Testis (tissue), 3 donors: ENCODE measurements around the gene BICD1. TPM values are rescaled to one million over a fixed set of nuclear protein-coding genes. Genes with fewer than 3 reads are reported as not detected.

Source experiments
- DNase-seq: peaks from one replicate; pipeline ENCODE4 v3.0.0-alpha.2; 2019
- H3K27ac ChIP-seq, 2 donors: fragments of 200-600 bp; sonication (generic); one replicate each; pipeline ENCODE4 v1.5.1; 2019
- H3K27me3 ChIP-seq: fragments of 200-600 bp; sonication (generic); one replicate; pipeline ENCODE4 v1.5.1; 2019
- H3K36me3 ChIP-seq: fragments of 200-600 bp; sonication (generic); one replicate; pipeline ENCODE4 v1.5.1; 2017; ENCODE audit warnings: low read depth; ENCODE audit errors: missing control alignments
- H3K4me1 ChIP-seq: fragments of 200-600 bp; sonication (generic); one replicate; pipeline ENCODE4 v1.5.1; 2019
- H3K4me3 ChIP-seq, 2 donors: fragments of 200-600 bp; sonication (generic); one replicate each; pipeline ENCODE4 v1.5.1; 2017 to 2019
- H3K9me3 ChIP-seq: fragments of 200-600 bp; sonication (generic); one replicate; pipeline ENCODE4 v1.5.1; 2017
- POLR2A ChIP-seq: fragments of 450-650 bp; IDR thresholded peaks from one replicate; pipeline ENCODE4 v1.6.1; 2017; ENCODE audit warnings: antibody characterized with exemption, mild to moderate bottlenecking, moderate library complexity
- whole genome bisulfite sequencing, 2 donors: methylation state at CpG; one replicate each; pipeline ENCODE4 v1.1.5; 2018; 5-methylcytosine and 5-hydroxymethylcytosine counted together
- intact Hi-C: fragments of 100-400 bp; cut with DNase I; formaldehyde crosslinking; loops from one replicate; pipeline ENCODE4 v1.15.1; 2023; ENCODE audit warnings: low total_unique reads
- polyA plus RNA-seq: library from polyadenylated mRNA; stranded (reverse); fragments of 350-450 nt; fragmentation: Illumina TruSeq; extraction: RNeasy Lipid Tissue Mini Kit (QIAGEN cat#74804); gene quantifications from one replicate; pipeline ENCODE4 v1.2.3, GENCODE V29; 2014; ENCODE audit warnings: low read depth, low replicate concordance; ENCODE audit not compliant: insufficient read depth
- total RNA-seq, 2 donors: library from RNA; depleted of rRNA; stranded (reverse); fragments of >200 nt; gene quantifications; one replicate each; pipeline ENCODE4 v1.2.3, GENCODE V29; 2016
- TF ChIP-seq, protein P1 (sequence below), 3 experiments: fragments of 450-650 bp in 2 of 3; fragments of 200-600 bp in 1 of 3; sonication (generic) in 1 of 3; IDR thresholded peaks; one replicate each; pipeline ENCODE4 v1.5.1; 2016 to 2019; ENCODE audit warnings: antibody characterized with exemption in 3 of 3, mild to moderate bottlenecking in 2 of 3, moderate library complexity in 1 of 3

BICD1 gene
- total and polyA plus RNA-seq, 3 donors from 2014 or later = 8.4 to 28.7 (median 26.0) TPM

DNA sequence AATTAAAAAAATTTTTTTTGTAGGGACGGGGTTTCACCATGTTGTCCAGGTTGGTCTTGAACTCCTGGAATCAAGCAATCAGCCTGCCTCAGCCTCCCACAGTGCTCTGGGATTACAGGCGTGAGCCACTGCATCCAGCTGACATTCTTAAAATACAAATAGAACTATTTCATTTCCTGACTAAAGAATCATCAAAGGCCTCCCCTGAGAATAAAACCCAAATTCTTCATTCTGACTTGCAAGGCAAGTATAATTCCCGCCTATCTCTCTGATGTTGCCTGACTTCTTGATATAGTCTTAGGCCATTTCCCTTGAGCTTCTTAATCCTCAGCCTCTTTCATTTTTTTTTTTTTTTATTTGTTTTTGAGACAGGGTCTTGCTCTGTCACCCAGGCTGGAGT lies 4.4 kb upstream of the BICD1 start:
- Histone ChIP-seq H3K36me3 (no peaks in the 10 kb centered on the region), H3K27me3 (no peaks in the 10 kb centered on the region), H3K4me1 (peaks cover 2% of the 10 kb centered on the region), H3K27ac (no peak overlapping the region), H3K4me3 (no peak overlapping the region), H3K9me3 (no peaks in the 10 kb centered on the region)
- DNase-seq = no peak
- intact Hi-C loops = no loop called here
- TF ChIP-seq POLR2A = no peak
- TF ChIP-seq, protein P1, sequence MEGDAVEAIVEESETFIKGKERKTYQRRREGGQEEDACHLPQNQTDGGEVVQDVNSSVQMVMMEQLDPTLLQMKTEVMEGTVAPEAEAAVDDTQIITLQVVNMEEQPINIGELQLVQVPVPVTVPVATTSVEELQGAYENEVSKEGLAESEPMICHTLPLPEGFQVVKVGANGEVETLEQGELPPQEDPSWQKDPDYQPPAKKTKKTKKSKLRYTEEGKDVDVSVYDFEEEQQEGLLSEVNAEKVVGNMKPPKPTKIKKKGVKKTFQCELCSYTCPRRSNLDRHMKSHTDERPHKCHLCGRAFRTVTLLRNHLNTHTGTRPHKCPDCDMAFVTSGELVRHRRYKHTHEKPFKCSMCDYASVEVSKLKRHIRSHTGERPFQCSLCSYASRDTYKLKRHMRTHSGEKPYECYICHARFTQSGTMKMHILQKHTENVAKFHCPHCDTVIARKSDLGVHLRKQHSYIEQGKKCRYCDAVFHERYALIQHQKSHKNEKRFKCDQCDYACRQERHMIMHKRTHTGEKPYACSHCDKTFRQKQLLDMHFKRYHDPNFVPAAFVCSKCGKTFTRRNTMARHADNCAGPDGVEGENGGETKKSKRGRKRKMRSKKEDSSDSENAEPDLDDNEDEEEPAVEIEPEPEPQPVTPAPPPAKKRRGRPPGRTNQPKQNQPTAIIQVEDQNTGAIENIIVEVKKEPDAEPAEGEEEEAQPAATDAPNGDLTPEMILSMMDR (IDR thresholded peaks at IDR 0.05) = no peak
- WGBS, 2 donors = 78 to 88% methylated on average over 3 of the region's 3 CpGs

DNA sequence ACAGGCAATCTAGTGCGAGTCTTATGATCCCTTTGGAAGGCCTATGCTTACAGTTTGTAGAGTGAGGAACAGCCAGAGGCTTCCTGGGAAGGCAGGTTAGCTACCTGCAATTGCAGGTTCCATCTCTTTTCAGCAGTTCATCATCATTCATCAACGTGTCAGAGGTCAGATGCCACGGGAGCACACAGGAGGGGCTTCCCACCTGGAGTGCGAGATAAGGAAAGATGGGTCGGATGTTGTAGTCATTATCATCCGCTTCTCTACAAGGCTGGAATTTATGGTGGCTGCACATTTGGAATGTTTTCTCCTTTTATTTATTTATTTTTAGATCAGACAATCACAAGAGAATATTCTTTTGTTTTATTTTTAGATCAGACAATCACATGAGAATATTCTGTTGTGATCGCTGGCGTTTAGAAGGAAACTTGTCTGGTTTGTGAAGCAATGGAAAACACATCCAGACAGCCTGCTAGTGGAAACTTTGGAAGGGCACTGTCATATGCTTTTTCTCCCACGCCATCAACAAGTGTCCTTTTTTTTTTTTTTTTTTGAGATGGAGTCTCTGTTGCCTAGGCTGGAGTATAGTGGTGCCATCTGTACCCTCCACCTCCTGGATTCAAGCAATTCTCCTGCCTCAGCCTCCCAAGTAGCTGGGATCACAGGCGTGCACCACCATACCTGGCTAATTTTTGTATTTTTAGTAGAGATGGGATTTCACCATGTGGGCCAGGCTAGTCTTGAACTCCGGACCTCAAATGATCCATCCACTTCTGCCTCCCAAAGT lies 1.9 kb upstream of the BICD1 start:
- Histone ChIP-seq H3K4me1 (peaks cover 12% of the 10 kb centered on the region), H3K27me3 (no peaks in the 10 kb centered on the region), H3K27ac (no peak overlapping the region), H3K36me3 (no peaks in the 10 kb centered on the region), H3K4me3 (no peak overlapping the region), H3K9me3 (no peaks in the 10 kb centered on the region)
- intact Hi-C loops = no loop called here
- TF ChIP-seq POLR2A = no peak
- TF ChIP-seq, protein P1 (IDR thresholded peaks at IDR 0.05) = no peak
- no peak for DNase-seq
- 41 to 61% methylated on average over 11 of the region's 11 CpGs for WGBS, 2 donors

DNA sequence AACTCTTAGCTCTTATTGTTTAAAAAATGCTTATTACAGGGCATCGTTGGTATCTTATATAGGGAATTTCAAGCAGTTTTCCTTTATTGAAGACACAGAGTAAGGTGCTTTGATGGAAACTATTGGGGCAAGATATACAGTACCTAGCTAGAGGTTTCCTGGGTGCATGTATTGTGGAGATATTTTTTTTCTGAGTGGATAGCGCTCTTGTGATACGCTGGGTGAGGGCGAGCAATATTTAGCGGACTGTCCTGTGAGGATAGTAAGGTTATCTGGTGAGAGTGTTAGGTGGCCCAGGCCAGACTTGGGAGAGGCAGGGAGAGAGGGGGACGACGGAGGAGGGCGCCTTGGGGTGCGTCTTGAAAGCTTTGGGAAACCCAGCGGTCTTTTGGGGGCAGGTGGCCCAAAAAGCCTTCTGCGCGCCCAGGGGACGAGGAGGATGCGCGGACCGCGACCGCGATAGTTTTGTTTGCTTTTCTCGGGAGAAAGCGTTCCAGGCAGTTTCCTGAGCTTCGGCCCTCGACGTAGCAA lies 596 bp upstream of the BICD1 start:
- intact Hi-C loops = no loop called here
- 9 to 11% methylated on average over 21 to 24 of the region's 24 CpGs for WGBS, 2 donors

DNA sequence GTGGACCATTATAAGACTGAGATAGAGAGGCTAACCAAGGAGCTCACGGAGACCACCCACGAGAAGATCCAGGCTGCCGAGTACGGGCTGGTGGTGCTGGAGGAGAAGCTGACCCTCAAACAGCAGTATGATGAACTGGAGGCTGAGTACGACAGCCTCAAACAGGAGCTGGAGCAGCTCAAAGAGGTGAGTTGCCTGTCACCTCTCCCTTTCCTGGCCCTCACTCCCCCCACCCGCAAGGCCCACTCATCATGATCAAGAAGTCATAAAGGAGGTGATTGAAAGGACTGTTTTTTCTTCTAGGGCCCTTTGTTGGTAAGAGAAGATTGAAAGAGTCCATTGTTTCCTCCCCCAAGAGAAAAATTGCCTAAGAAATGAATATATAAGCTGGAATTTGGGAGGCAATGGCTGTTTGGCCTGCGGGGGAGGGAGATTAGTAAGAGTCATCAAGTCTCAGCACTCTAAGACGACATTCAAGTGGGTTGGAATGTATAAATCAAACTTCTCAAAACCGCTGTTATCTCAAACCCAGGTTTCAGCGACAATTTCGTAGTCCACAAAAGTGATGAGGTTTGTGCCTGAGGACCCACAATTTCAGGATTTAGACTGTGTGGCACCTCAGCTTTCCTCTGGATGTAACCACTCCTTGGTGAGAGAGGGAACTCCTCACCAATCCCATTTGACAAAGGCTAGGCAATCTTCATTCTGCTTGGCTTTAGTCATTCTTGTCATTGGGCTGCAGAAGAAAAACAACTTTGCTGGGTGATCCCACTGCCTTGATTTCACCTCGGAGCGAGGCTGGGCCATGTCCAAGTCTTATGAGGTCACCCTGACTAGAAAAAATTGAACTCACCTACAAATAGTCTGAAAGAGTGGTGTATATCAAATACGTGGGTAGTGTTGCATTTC lies 966 bp downstream of the BICD1 start:
- Histone ChIP-seq H3K27me3 (no peaks in the 10 kb centered on the region), H3K4me1 (peaks cover 12% of the 10 kb centered on the region), H3K9me3 (no peaks in the 10 kb centered on the region), H3K36me3 (no peaks in the 10 kb centered on the region), H3K4me3 (peak overlapping the region; percentile 80 to 82), H3K27ac (peak overlapping the region; percentile 80 to 90)
- WGBS, 2 donors = 12 to 17% methylated on average over 14 of the region's 14 CpGs
- TF ChIP-seq, protein P1 (IDR thresholded peaks at IDR 0.05) = no peak
- no peak for TF ChIP-seq POLR2A
- intact Hi-C loops = no loop called here
- peak; percentile 25 for DNase-seq

More for the DNA sequence above, 596 bp upstream of the BICD1 start:
- H3K4me1 ChIP-seq = peaks cover 12% of the 10 kb centered on the region
- H3K27me3 ChIP-seq = no peaks in the 10 kb centered on the region
- H3K36me3 ChIP-seq = no peaks in the 10 kb centered on the region
- H3K27ac ChIP-seq = peak overlapping the region; percentile 68 to 90
- no peak for TF ChIP-seq POLR2A
- TF ChIP-seq, protein P1 (IDR thresholded peaks at IDR 0.05) = no peak
- H3K4me3 ChIP-seq = peak overlapping the region; percentile 80 to 82
- DNase-seq = peak; percentile 23
- H3K9me3 ChIP-seq = no peaks in the 10 kb centered on the region
